ENCODE measurements around the gene TUBGCP2.

The TUBGCP2 gene

DNA sequence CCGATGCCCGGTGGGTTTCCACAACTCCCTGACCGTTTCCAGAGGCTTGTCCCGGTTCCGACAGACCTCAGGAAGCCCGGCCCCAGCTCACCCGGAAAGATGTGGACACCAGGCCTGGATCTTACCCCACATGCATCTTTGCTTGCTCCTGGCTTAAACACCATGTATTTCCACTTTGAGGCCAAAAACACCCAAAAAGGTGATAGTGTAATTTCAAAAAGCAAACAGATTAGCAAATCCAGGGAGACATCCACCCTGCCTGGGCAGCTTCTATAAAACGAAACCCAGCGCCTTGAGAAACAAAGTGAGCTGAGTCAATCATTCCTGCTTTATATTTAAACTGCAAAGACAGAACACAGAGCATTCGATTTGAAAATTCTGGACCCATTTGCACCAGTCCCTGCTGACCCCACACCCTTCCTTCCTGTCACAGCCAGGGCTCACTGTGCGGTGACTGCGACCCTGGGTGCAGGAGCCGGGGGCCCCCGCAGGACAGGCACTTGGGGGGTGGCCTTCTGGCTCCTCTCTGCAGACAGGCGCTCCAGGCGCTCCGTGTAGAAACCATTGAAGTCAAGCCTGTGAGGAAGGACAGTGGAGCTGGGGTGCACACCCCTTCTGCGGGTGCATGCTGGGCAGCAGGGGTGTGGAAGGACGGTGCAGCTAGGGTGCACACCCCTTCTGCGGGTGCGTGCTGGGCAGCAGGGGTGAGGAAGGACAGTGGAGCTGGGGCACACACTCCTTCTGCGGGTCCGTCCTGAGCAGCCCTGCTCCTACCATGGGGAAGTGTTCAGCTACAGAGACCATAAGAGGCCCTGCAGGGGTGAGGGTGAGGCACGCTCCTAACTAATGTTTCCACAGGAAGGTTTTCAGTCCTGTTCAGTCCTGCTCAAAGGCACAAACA lies 29.1 kb downstream of the TUBGCP2 start:
- DNase-seq, result no peak

DNA sequence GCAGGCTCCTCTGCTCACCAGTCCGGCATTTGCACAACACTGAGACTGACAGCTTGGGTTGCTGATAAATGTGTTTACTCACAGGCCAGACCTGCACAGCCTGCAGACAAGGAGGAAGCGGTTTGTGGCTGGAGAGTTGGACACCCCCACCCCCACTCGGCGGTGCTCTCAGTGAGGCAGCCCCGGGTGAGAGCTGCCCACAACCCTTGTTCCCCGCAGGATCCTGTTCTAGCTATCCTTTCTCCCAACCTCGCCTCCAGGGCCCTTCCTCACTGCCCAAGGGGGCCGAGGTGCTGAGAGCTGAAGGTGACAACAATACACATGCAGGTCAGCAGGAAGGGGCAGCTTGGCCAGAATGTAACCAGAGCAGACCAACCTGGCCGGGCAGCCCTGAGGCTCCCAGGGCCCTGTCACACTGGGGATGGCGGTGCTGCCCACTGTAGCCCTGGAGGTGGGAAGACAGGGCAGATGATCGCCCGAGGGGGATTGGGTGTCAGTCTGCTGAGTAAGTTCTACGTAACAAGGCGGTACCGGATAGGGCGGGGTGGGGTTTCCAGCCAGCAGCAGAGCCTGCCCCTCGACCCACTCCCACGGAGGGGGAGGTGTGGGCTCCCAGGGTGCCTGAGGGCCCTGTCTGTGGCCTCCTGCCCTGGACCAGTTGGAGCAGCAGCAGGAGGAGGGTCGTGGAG lies 30.0 kb downstream of the TUBGCP2 start:
- DNase-seq, result peak in 12 of 51 donors; percentile 9 to 38 (median 24)

DNA sequence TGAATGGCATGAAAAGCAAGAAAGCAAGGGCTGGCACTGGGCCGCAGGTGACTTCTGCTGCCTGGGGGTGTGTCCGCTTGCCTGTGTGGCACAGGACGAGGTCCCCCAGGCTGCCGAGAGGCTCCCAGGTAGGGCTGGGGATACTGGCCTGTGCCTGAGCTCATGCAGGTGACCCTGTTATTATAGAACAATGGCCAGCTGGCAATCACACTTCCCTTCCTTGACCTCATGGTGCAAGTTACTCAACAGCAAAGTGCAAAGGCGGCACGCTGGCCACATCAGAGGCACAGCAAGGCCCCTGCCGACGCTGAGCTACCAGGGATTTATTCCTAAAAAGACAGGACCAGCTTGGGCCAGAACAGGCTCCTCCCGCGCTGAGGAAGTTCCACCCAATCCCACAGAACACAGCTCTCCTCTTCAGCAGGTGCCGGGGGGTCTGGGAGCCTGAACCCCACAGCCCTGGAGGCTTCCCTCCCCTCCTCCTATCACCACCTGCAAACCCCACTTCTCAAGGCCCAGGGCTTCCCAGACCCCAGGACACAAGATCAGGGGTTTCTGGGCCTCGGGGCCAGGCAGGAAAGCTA lies 30.6 kb downstream of the TUBGCP2 start:
- no peak for DNase-seq

- DNase-seq, result no peak
Observed at GRCh38 chr10:133277277-133277992, 31.2 kb downstream of the TUBGCP2 start.

DNA sequence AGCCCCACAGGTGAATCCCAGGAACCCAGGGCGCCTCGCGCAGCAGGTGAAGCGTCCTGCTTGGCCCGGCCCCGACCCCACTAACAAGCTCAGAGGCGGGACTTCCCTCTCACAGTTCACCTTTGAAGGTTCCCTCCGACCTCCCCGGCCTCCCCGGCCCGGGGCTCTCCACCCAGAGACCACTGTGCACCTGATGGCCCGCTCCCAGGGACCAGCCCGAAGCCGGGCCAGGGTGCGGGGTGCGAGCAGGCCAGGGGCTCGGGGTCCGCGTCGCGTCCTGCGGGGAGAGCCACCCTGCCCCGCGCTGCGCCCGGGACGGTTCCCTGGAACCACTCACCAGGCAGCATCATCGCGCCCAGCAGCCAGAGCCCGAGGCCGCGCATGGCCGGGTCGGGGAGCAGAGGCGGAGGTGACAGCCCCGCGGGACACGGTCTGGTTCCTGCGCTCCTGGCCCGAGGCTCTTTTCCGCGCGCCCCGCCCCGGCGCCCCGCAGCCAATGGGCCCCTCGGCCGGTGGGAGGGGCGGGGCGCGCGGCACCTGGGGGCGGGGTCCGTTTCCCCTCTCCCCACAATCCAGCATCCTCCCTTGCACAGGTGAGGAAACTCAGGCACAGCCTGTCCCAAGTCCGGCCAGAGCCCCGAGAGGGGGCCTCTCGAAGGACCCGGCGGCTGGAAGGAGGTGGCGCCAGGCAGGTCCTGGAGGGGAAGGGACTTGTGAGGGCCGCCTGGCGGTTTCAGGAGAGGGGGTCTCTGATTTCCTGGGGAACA lies 32.1 kb downstream of the TUBGCP2 start, which contains the start of gene ADAM8:
TSS of gene ADAM8 (minus strand) at position 434 of the 767 bp plus-strand sequence. CDS start at position 383, 51 bp downstream.
- DNase-seq, result no peak

- no peak for DNase-seq
Observed at GRCh38 chr10:133276100-133276434, 32.6 kb downstream of the TUBGCP2 start.

DNA sequence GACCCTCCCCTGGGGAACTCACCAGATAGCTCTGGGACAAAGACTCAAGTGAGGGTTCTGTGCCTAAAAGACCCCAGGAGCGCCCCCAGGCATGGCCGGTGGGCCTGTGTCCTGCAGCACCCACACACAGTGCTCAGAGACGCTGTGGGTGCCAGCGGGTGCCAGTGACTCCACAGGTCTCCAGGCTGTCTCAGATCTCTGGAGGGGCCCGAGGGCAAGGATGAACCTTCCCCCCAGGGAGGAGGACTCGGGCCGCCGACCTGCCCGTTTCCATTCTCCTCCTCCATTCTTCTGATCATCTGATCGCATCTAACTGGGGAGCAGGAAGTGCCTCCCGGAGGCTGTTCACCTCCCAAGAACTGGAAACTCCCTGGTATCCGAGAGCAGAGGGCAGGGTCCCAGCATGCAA lies 33.0 kb downstream of the TUBGCP2 start:
- no peak for DNase-seq

DNA sequence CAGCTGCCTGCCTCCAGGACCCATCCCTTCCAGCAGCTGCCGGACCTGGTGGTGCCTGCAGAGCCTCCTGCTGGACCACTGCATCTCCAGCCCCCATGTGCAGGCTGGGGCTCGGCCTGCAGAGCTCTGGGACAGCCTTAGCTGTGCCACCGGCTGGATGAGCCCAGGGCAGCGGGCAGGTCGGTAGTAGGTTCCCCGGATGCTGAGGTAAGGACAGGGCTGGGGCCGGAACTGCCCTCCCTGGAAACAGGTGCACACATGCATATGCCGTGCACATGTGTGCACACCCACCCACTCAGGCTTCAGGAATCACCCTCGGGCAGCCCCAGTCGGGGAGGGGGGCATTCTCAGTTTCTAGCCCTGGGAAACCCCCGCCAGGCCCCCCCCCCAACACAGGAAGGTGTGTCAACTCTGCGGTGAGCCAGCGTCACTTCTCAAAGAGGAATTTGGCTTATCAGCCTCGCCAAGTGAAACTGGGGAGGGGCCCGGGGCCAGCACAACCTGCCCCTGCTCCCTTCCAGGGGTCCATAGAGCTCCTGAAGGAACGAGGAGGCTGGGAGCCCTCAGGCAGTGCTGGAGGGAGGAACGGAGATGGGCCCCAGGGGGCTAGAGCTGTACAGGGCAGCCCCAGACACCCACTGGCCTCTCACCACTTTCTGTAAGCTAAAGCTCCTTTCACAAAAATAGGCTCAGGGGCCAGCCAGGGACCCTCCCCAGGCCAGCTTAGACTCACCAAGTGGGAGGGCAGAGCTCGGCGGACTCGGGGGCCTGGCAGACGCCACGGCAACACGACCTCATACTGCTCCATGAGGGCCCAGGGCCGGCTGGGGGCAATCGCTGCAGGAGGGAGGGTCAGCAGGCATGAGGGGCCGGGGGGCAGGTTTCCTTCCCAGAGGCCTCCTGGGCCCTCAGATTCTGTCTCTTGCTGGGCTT lies 33.7 kb downstream of the TUBGCP2 start:
- DNase-seq, result no peak

GRCh38 chr10:133273534-133274143 lies 35.0 kb downstream of the TUBGCP2 start:
- no peak for DNase-seq

GRCh38 chr10:133272964-133273420 lies 35.7 kb downstream of the TUBGCP2 start:
- no peak for DNase-seq

- no peak for DNase-seq
Observed at GRCh38 chr10:133272301-133272963, 36.2 kb downstream of the TUBGCP2 start.

DNA sequence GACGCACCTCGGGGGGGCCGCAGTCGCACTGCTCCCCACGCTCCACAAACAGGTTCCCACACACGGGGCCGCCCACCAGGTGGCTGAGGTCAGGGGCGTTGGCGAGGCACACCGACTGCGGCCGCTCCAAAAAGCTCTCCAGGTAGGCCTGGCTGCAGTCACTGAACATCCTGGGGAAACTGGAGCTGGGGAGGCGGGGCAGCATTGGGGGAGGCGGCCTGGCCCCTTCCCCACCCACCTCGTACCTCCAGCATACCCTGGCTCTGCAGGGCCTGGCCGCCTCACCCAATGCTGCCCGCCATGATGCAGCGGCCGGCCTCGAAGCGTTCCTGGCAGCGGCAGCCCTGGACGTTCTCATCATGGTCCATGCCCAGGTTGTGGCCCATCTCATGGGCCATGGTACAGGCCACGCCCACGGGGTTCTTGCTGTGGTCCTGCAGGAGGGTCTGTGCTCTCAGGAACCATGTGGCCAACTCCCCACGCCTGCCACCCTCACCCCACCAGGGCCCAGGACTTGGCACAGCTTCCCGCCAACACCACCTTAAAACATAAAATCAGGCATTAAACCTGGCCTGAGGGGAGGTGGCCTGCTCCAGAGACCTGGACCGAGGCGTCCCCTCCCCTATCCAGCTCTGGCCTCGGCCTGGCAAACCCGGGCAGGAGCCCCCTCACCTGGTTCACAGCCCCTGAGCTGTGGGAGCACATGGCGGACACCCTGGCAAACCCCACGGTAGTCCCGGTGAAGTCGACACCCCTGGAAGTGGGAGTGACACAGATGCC lies 37.0 kb downstream of the TUBGCP2 start:
- DNase-seq, result no peak

DNA sequence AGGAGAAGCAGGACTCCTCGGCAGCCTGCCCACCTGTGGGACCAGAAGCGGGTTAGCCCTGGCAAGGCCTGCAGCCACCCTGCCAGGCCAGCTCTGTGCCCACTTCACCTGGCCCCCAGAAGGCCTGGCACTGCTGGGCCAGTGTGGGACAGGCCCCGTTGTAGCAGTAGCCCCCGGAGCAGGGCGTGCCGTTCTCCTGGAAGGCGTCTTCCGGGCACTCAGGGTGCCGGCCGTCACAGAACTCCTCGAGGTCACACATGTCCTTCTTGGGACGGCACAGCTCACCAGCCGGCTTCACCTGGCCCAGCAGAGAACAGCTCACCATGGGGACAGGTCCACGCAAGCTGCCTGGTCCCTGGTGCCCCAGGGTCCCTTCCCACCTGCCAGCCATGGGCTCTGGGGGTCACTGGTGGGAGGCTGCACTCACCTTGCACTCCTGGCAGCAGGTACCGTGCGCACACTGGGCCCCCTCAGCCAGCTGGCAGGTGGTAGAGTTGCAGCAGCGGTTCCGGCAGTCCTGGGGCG lies 37.8 kb downstream of the TUBGCP2 start:
- DNase-seq, result no peak

- no peak for DNase-seq
Observed at GRCh38 chr10:133270204-133270603, 38.5 kb downstream of the TUBGCP2 start.

DNA sequence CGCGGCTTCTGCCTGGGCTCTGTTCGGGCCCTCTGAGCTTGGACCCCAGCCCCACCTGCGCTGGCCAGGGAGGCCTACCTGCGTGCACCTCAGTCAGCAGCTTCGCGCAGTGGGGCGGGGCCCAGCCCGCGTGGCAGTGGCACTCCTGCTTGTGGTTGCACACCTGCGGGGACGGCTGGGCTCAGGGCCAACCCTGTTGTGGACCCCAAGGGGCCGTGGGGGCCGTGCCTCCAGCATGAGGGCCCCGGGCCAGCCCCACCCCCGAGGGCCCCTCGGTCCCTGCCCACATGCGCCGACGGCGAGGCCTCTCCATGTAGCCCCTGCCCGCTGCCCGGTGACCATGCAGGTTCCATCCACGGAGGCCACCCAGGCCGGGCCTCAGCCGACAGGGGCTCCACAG lies 39.3 kb downstream of the TUBGCP2 start:
- DNase-seq, result no peak

DNA sequence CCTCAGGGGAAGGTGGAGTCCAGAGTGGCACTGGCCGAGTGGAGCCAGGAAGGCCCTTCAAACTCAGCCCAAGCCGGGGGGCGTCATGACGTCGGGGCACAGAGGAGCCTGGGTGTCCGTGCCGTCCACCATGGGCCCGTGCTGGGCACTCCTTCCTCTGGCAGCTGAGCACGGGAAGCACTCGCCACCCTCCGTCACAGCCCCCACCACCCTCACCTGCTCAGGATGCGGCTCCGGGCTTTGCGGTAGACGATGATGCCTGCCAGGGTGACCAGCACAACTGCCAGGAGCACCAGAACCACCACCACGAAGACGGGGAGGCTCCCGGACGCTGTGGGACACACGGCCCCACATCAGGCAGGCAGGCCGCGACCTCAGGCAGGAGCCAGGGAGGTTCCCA lies 40.1 kb downstream of the TUBGCP2 start:
- DNase-seq, result no peak

DNA sequence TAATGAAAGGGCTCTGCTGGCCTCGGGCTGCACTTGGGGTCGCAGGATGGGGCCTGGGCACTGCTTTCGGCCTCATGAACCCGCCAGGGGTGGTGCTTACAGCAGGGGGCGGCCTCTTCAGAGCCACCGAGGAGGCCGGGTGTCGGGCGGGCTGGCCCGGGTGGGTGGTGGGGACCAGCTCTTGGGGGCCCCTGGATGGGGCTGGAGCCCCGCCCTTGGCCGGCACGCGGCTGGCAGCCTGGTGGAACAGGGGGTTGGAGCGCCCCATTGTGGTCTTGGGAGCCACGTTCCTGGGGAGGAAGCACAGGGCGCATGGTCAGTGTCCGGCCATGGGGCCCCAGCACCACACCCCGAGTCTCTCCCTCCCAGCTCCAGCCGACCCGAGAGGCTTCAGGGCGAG lies 40.8 kb downstream of the TUBGCP2 start:
- DNase-seq, result no peak

DNA sequence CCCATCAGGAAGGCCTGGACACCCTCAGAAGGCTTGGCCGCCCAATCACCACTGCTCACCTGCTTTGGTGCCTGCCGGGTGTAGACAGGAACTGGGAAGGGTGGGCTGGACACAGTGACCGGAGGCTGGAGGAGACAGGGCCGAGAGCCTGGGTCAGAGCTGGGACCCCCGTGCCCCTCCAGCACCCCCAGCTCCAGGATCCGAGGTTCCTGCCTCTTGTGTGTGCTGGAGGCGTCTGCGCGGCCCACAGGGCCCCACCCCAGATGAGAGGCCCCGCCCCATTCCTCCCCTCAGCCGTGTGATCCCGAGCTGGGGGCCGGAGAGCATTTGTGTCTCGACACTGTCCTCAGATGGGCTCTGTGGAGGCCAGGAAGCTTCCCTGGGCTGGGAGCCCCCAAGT lies 41.4 kb downstream of the TUBGCP2 start:
- DNase-seq, result no peak

Data from hypothalamus (tissue), 51 donors.